ENCODE measurements around the gene IBA57.
"Not testable (repeated sequence)": the region's sequence is repeated elsewhere in the genome, so short reads cannot be mapped to it uniquely, and the experiment has no call there.

- TF ChIP-seq CTCF, POLR2A (IDR thresholded peaks at IDR 0.05): not testable (repeated sequence)
These were observed 8.2 kb downstream of the IBA57 start for GRCh38 chr1:228173528-228174481.
